WTC11 (cell line): Measurements from ENCODE around the gene NHSL2. TPM values are rescaled to one million over a fixed set of nuclear protein-coding genes. Genes with fewer than 3 reads are reported as not detected.
A peak's percentile ranks its signal among the peaks of the same experiment; 100 is the strongest.

Source experiments
- ATAC-seq: fragments of 200-7000 bp; cut with Tn5 transposase; 2 replicates; pipeline ENCODE4 v1.10.0; 2021; ENCODE audit warnings: mild to moderate bottlenecking, moderate library complexity
- CTCF ChIA-PET: fragments of 300-600 bp; sonication (Branson Sonifier 250); formaldehyde crosslinking; loops from one replicate; lab custom pipeline; 2021; ENCODE audit warnings: antibody characterized with exemption; lab: Charles Lee
- POLR2A ChIA-PET: fragments of 350-600 bp; sonication (Branson Sonifier 250); formaldehyde crosslinking; loops from one replicate; lab custom pipeline; 2021; ENCODE audit warnings: antibody characterized with exemption; lab: Charles Lee
- DNase-seq: peaks from one replicate; pipeline ENCODE4 v3.0.0; 2021; ENCODE audit warnings: low spot score
- H3K27ac Mint-ChIP-seq: 2 replicates; pipeline ENCODE4 v1.8.0; 2021; ENCODE audit warnings: mixed read lengths
- H3K27me3 Mint-ChIP-seq: 2 replicates; pipeline ENCODE4 v1.8.0; 2021; ENCODE audit warnings: low read depth, mild to moderate bottlenecking, moderate library complexity, mixed read lengths
- H3K36me3 Mint-ChIP-seq: 2 replicates; pipeline ENCODE4 v1.8.0; 2021; ENCODE audit warnings: mixed read lengths
- H3K4me1 Mint-ChIP-seq: 2 replicates; pipeline ENCODE4 v1.8.0; 2022; ENCODE audit warnings: mixed read lengths
- H3K4me3 Mint-ChIP-seq: 2 replicates; pipeline ENCODE4 v1.8.0; 2021; ENCODE audit warnings: mild to moderate bottlenecking, moderate library complexity, mixed read lengths
- H3K9me3 Mint-ChIP-seq: 2 replicates; pipeline ENCODE4 v1.8.0; 2021; ENCODE audit warnings: mixed read lengths
- CBFB ChIP-seq: sonication (generic); formaldehyde crosslinking; IDR thresholded peaks from 2 replicates; pipeline ENCODE4 v1.8.1; 2022; ENCODE audit warnings: mild to moderate bottlenecking, low read depth, missing genetic modification reagents
- CREB1 ChIP-seq: sonication (generic); formaldehyde crosslinking; IDR thresholded peaks from 2 replicates; pipeline ENCODE4 v1.8.0; 2023; ENCODE audit warnings: mild to moderate bottlenecking, missing genetic modification reagents
- ETV6 ChIP-seq: sonication (generic); formaldehyde crosslinking; IDR thresholded peaks from 2 replicates; pipeline ENCODE4 v1.8.1; 2022; ENCODE audit warnings: mild to moderate bottlenecking, missing genetic modification reagents
- GABPB1 ChIP-seq: sonication (generic); formaldehyde crosslinking; IDR thresholded peaks from 2 replicates; pipeline ENCODE4 v1.8.1; 2023; ENCODE audit warnings: mild to moderate bottlenecking, missing genetic modification reagents
- KAT7 ChIP-seq: sonication (generic); formaldehyde crosslinking; IDR thresholded peaks from 2 replicates; pipeline ENCODE4 v1.8.1; 2023; ENCODE audit warnings: missing genetic modification reagents, mild to moderate bottlenecking, borderline replicate concordance
- RORB ChIP-seq: fragments of 250-450 bp; sonication (Bioruptor Pico); IDR thresholded peaks from 2 replicates; pipeline ENCODE4 v1.9.0; 2021; ENCODE audit warnings: mild to moderate bottlenecking
- SMAD4 ChIP-seq: sonication (generic); formaldehyde crosslinking; IDR thresholded peaks from 2 replicates; pipeline ENCODE4 v1.8.0; 2022; ENCODE audit warnings: mild to moderate bottlenecking, missing genetic modification reagents
- ZBTB21 ChIP-seq: sonication (generic); formaldehyde crosslinking; IDR thresholded peaks from 2 replicates; pipeline ENCODE4 v1.8.1; 2023; ENCODE audit warnings: mild to moderate bottlenecking, missing genetic modification reagents, borderline replicate concordance
- ZNF138 ChIP-seq: sonication (generic); formaldehyde crosslinking; conservative IDR thresholded peaks from 2 replicates; pipeline ENCODE4 v1.8.1; 2022; ENCODE audit warnings: mild to moderate bottlenecking, moderate library complexity, missing genetic modification reagents
- ZNF232 ChIP-seq: sonication (generic); formaldehyde crosslinking; IDR thresholded peaks from 2 replicates; pipeline ENCODE4 v1.8.0; 2022; ENCODE audit warnings: mild to moderate bottlenecking, missing genetic modification reagents
- ZNF416 ChIP-seq: fragments of 250-450 bp; sonication (Bioruptor Pico); IDR thresholded peaks from 2 replicates; pipeline ENCODE4 v1.9.0; 2021; ENCODE audit warnings: mild to moderate bottlenecking, inconsistent platforms
- total RNA-seq: library from RNA; stranded (reverse); gene quantifications from 3 replicates; pipeline ENCODE4 v1.2.3, GENCODE V29; 2021
- TF ChIP-seq, protein P1 (sequence below): sonication (generic); formaldehyde crosslinking; IDR thresholded peaks from 2 replicates; pipeline ENCODE4 v1.8.1; 2022; ENCODE audit warnings: mild to moderate bottlenecking, missing genetic modification reagents, moderate library complexity, borderline replicate concordance
- TF ChIP-seq, protein P2 (sequence below): sonication (generic); formaldehyde crosslinking; IDR thresholded peaks from 2 replicates; pipeline ENCODE4 v1.8.1; 2022; ENCODE audit warnings: missing genetic modification reagents, borderline replicate concordance
- TF ChIP-seq, protein P3 (sequence below): sonication (generic); formaldehyde crosslinking; IDR thresholded peaks from 2 replicates; pipeline ENCODE4 v1.8.0; 2022; ENCODE audit warnings: missing genetic modification reagents
- TF ChIP-seq, protein P4 (sequence below): sonication (generic); formaldehyde crosslinking; IDR thresholded peaks from 2 replicates; pipeline ENCODE4 v1.8.1; 2023; ENCODE audit warnings: mild to moderate bottlenecking, missing genetic modification reagents, borderline replicate concordance
- TF ChIP-seq, protein P5 (sequence below): fragments of 250-450 bp; sonication (Bioruptor Pico); IDR thresholded peaks from 2 replicates; pipeline ENCODE4 v1.9.0; 2021; ENCODE audit warnings: mild to moderate bottlenecking
- TF ChIP-seq, protein P6 (sequence below): sonication (generic); formaldehyde crosslinking; IDR thresholded peaks from 2 replicates; pipeline ENCODE4 v1.8.1; 2022; ENCODE audit warnings: low read depth, mild to moderate bottlenecking, moderate library complexity, missing genetic modification reagents, borderline replicate concordance

NHSL2 gene
- total RNA-seq, 1 experiment from 2014 or later = 7.9 TPM

DNA sequence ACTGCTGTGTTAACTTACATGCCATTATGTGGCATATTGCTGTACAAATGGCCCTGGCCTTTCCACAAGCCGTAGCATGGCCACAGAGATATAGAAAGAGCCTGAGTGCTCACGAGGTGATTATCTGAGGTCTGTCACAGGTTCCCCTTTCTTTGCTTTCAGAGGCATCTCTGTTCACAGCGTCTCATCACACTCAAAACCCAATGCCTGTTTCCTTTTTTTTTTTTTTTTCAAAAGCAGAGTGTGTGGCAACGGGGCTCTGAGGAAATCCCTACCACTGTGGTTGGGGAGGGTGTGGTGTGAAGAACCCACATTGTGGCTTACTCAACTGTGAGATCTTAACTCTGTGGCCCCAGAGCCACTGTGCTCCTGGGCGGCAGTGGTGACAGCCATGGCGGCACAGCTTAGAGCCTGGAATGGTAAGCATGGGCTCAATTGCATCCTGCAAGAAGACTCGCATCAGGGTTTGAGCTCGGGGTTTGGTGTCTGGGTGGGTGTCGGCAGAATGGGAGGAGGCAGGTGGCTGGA, 190.2 kb downstream of the NHSL2 start (continued):
- TF ChIP-seq, protein P1, sequence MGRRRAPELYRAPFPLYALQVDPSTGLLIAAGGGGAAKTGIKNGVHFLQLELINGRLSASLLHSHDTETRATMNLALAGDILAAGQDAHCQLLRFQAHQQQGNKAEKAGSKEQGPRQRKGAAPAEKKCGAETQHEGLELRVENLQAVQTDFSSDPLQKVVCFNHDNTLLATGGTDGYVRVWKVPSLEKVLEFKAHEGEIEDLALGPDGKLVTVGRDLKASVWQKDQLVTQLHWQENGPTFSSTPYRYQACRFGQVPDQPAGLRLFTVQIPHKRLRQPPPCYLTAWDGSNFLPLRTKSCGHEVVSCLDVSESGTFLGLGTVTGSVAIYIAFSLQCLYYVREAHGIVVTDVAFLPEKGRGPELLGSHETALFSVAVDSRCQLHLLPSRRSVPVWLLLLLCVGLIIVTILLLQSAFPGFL (CRISPR knock-in tag) = no peak
- TF ChIP-seq, protein P2, sequence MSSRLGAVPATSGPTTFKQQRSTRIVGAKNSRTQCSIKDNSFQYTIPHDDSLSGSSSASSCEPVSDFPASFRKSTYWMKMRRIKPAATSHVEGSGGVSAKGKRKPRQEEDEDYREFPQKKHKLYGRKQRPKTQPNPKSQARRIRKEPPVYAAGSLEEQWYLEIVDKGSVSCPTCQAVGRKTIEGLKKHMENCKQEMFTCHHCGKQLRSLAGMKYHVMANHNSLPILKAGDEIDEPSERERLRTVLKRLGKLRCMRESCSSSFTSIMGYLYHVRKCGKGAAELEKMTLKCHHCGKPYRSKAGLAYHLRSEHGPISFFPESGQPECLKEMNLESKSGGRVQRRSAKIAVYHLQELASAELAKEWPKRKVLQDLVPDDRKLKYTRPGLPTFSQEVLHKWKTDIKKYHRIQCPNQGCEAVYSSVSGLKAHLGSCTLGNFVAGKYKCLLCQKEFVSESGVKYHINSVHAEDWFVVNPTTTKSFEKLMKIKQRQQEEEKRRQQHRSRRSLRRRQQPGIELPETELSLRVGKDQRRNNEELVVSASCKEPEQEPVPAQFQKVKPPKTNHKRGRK (CRISPR knock-in tag) = no peak
- no peak for TF ChIP-seq KAT7 (CRISPR knock-in tag)

DNA sequence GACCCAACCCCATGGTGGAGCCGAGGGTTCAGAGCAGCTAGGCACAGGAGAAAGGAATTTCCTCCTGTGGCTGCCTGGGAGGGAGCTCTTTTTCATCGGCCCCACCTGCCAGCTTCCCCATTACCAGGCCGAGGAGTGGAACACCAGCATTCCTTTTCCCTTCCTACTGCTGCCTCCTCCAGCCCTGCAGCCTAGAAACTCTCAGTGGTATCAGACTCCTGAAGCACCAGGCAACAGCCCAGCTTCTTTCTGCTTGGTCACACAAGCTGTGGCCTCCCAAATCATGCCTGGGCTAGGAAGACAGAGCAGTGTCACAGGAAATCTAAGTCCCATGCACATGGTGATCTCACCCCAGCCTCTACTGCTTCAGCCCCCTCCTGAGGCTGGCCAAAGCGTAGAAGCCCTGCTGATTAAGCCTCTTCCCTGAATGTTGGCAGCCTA, 191.0 kb downstream of the NHSL2 start:
- no peak for TF ChIP-seq ETV6 (CRISPR knock-in tag)
- no peak for TF ChIP-seq CREB1 (CRISPR knock-in tag)
- TF ChIP-seq ZNF416 (CRISPR knock-in tag) = no peak
- no peak for TF ChIP-seq ZNF138 (CRISPR knock-in tag)
- TF ChIP-seq, protein P3, sequence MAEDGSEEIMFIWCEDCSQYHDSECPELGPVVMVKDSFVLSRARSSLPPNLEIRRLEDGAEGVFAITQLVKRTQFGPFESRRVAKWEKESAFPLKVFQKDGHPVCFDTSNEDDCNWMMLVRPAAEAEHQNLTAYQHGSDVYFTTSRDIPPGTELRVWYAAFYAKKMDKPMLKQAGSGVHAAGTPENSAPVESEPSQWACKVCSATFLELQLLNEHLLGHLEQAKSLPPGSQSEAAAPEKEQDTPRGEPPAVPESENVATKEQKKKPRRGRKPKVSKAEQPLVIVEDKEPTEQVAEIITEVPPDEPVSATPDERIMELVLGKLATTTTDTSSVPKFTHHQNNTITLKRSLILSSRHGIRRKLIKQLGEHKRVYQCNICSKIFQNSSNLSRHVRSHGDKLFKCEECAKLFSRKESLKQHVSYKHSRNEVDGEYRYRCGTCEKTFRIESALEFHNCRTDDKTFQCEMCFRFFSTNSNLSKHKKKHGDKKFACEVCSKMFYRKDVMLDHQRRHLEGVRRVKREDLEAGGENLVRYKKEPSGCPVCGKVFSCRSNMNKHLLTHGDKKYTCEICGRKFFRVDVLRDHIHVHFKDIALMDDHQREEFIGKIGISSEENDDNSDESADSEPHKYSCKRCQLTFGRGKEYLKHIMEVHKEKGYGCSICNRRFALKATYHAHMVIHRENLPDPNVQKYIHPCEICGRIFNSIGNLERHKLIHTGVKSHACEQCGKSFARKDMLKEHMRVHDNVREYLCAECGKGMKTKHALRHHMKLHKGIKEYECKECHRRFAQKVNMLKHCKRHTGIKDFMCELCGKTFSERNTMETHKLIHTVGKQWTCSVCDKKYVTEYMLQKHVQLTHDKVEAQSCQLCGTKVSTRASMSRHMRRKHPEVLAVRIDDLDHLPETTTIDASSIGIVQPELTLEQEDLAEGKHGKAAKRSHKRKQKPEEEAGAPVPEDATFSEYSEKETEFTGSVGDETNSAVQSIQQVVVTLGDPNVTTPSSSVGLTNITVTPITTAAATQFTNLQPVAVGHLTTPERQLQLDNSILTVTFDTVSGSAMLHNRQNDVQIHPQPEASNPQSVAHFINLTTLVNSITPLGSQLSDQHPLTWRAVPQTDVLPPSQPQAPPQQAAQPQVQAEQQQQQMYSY (CRISPR knock-in tag) = no peak
- TF ChIP-seq, protein P4, sequence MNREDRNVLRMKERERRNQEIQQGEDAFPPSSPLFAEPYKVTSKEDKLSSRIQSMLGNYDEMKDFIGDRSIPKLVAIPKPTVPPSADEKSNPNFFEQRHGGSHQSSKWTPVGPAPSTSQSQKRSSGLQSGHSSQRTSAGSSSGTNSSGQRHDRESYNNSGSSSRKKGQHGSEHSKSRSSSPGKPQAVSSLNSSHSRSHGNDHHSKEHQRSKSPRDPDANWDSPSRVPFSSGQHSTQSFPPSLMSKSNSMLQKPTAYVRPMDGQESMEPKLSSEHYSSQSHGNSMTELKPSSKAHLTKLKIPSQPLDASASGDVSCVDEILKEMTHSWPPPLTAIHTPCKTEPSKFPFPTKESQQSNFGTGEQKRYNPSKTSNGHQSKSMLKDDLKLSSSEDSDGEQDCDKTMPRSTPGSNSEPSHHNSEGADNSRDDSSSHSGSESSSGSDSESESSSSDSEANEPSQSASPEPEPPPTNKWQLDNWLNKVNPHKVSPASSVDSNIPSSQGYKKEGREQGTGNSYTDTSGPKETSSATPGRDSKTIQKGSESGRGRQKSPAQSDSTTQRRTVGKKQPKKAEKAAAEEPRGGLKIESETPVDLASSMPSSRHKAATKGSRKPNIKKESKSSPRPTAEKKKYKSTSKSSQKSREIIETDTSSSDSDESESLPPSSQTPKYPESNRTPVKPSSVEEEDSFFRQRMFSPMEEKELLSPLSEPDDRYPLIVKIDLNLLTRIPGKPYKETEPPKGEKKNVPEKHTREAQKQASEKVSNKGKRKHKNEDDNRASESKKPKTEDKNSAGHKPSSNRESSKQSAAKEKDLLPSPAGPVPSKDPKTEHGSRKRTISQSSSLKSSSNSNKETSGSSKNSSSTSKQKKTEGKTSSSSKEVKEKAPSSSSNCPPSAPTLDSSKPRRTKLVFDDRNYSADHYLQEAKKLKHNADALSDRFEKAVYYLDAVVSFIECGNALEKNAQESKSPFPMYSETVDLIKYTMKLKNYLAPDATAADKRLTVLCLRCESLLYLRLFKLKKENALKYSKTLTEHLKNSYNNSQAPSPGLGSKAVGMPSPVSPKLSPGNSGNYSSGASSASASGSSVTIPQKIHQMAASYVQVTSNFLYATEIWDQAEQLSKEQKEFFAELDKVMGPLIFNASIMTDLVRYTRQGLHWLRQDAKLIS (CRISPR knock-in tag) = no peak
- no peak for TF ChIP-seq RORB (CRISPR knock-in tag)
- no peak for TF ChIP-seq ZBTB21
- no peak for TF ChIP-seq CBFB (CRISPR knock-in tag)
- TF ChIP-seq ZNF232 = no peak
- TF ChIP-seq, protein P5, sequence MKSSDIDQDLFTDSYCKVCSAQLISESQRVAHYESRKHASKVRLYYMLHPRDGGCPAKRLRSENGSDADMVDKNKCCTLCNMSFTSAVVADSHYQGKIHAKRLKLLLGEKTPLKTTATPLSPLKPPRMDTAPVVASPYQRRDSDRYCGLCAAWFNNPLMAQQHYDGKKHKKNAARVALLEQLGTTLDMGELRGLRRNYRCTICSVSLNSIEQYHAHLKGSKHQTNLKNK = no peak
- TF ChIP-seq SMAD4 (CRISPR knock-in tag) = no peak
- TF ChIP-seq GABPB1 (CRISPR knock-in tag) = no peak
- TF ChIP-seq, protein P6, sequence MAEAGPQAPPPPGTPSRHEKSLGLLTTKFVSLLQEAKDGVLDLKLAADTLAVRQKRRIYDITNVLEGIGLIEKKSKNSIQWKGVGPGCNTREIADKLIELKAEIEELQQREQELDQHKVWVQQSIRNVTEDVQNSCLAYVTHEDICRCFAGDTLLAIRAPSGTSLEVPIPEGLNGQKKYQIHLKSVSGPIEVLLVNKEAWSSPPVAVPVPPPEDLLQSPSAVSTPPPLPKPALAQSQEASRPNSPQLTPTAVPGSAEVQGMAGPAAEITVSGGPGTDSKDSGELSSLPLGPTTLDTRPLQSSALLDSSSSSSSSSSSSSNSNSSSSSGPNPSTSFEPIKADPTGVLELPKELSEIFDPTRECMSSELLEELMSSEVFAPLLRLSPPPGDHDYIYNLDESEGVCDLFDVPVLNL (CRISPR knock-in tag) = no peak
- peaks cover 30% of the 10 kb centered on the region for H3K4me1 Mint-ChIP-seq
- H3K27me3 Mint-ChIP-seq = no peaks in the 10 kb centered on the region
- no peaks in the 10 kb centered on the region for H3K36me3 Mint-ChIP-seq
- CTCF ChIA-PET = interaction anchor here (0.7 to 1.2 kb wide), 7 partner anchors 15 to 80 kb away, joined by 3 to 6 read pairs (median 4); no protein-coding TSS in a partner anchor
- no peak overlapping the region for H3K4me3 Mint-ChIP-seq
- no peak overlapping the region; the same call in 1 of the 2 replicates for H3K27ac Mint-ChIP-seq
- DNase-seq (peak; percentile 23), ATAC-seq (peak; percentile 92)
- POLR2A ChIA-PET = no interaction called here
- H3K9me3 Mint-ChIP-seq = no peaks in the 10 kb centered on the region
